Osteoblast (primary cell): Measurements from ENCODE around the gene REEP6. TPM values are rescaled to one million over a fixed set of nuclear protein-coding genes. Genes with fewer than 3 reads are reported as not detected.
A peak's percentile ranks its signal among the peaks of the same experiment; 100 is the strongest.
"Not testable (repeated sequence)": the region's sequence is repeated elsewhere in the genome, so short reads cannot be mapped to it uniquely, and the experiment has no call there.

Source experiments
- DNase-seq: peaks from one replicate; pipeline ENCODE4 v3.0.0; 2011; ENCODE audit warnings: low spot score, mixed read lengths; ENCODE audit not compliant: insufficient read length; ENCODE audit errors: missing footprints
- H2AFZ ChIP-seq: 2 replicates; pipeline ENCODE4 v1.6.0; 2011; ENCODE audit warnings: mild to moderate bottlenecking, low read length
- H3K27ac ChIP-seq: 2 replicates; pipeline ENCODE4 v1.5.1; 2011; ENCODE audit warnings: mild to moderate bottlenecking, low read depth, low read length, moderate library complexity
- H3K27me3 ChIP-seq: 2 replicates; pipeline ENCODE4 v1.6.0; 2012; ENCODE audit warnings: mild to moderate bottlenecking, control low read depth, inconsistent platforms, low read length, moderate library complexity; ENCODE audit not compliant: insufficient read depth
- H3K36me3 ChIP-seq: 2 replicates; pipeline ENCODE4 v1.5.1; 2011; ENCODE audit warnings: mild to moderate bottlenecking, low read length, control low read depth, moderate library complexity; ENCODE audit not compliant: insufficient read depth
- H3K4me1 ChIP-seq: 2 replicates; pipeline ENCODE4 v1.5.1; 2011; ENCODE audit warnings: mild to moderate bottlenecking, low read length, control low read depth, moderate library complexity; ENCODE audit not compliant: insufficient read depth
- H3K4me2 ChIP-seq: 2 replicates; pipeline ENCODE4 v1.6.0; 2011; ENCODE audit warnings: mild to moderate bottlenecking, low read length; ENCODE audit not compliant: insufficient read depth
- H3K4me3 ChIP-seq: fragments of 200-600 bp; sonication (generic); 3 replicates; pipeline ENCODE4 v1.5.1; 2012; ENCODE audit warnings: mild to moderate bottlenecking, low read length, inconsistent platforms; ENCODE audit not compliant: insufficient read depth
- H3K79me2 ChIP-seq: 2 replicates; pipeline ENCODE4 v1.6.0; 2012; ENCODE audit warnings: mild to moderate bottlenecking, low read length, control low read depth, inconsistent platforms; ENCODE audit not compliant: insufficient read depth
- H3K9me3 ChIP-seq: 2 replicates; pipeline ENCODE4 v1.5.1; 2011; ENCODE audit warnings: low read depth, low read length, control low read depth
- H4K20me1 ChIP-seq: 2 replicates; pipeline ENCODE4 v1.6.0; 2012; ENCODE audit warnings: mild to moderate bottlenecking, low read length, control low read depth; ENCODE audit not compliant: insufficient read depth
- CTCF ChIP-seq: IDR thresholded peaks from 2 replicates; pipeline ENCODE4 v1.5.1; 2011; ENCODE audit warnings: mild to moderate bottlenecking, low read depth, low read length, moderate library complexity; ENCODE audit errors: extremely low read depth
- total RNA-seq: library from RNA; depleted of rRNA; stranded (reverse); fragments of >200 nt; gene quantifications from 2 replicates; pipeline ENCODE4 v1.2.3, GENCODE V29; 2012

The REEP6 gene
- total RNA-seq, 1 donor = 1.8 TPM

- Histone ChIP-seq H3K4me3 (no peak overlapping the region), H3K79me2 (no peaks in the 10 kb centered on the region), H2AFZ (no peak overlapping the region), H3K4me1 (no peaks in the 10 kb centered on the region), H3K9me3 (no peaks in the 10 kb centered on the region), H4K20me1 (no peaks in the 10 kb centered on the region), H3K27me3 (peaks cover 18% of the 10 kb centered on the region), H3K27ac (no peak overlapping the region), H3K36me3 (no peaks in the 10 kb centered on the region), H3K4me2 (no peak overlapping the region)
- peak; percentile 76 for DNase-seq
- no peak for TF ChIP-seq CTCF
These were observed 37.8 kb downstream of the REEP6 start for GRCh38 chr19:1528596-1529429.

- no peak for TF ChIP-seq CTCF
- no peaks in the 10 kb centered on the region for H3K79me2 ChIP-seq
- H3K4me3 ChIP-seq = no peak overlapping the region
- no peak overlapping the region for H3K27ac ChIP-seq
- no peak for DNase-seq
- no peak overlapping the region for H2AFZ ChIP-seq
- H3K36me3 ChIP-seq = no peaks in the 10 kb centered on the region
- H3K4me2 ChIP-seq = no peak overlapping the region
- H3K27me3 ChIP-seq = peaks cover 15% of the 10 kb centered on the region
- no peaks in the 10 kb centered on the region for H4K20me1 ChIP-seq
- no peaks in the 10 kb centered on the region for H3K9me3 ChIP-seq
- no peaks in the 10 kb centered on the region for H3K4me1 ChIP-seq
These were observed 38.4 kb downstream of the REEP6 start for GRCh38 chr19:1529430-1529816.

- H3K27me3 ChIP-seq, DNase-seq, H3K4me1 ChIP-seq, H3K36me3 ChIP-seq, H4K20me1 ChIP-seq, H3K79me2 ChIP-seq, H3K4me2 ChIP-seq, H3K9me3 ChIP-seq, H3K27ac ChIP-seq, H2AFZ ChIP-seq, H3K4me3 ChIP-seq: not testable (repeated sequence)
These were observed 39.9 kb downstream of the REEP6 start for GRCh38 chr19:1530856-1531255.

GRCh38 chr19:1531587-1531986, 40.6 kb downstream of the REEP6 start:
- H3K4me3 ChIP-seq = no peak overlapping the region
- no peak for TF ChIP-seq CTCF

More at GRCh38 chr19:1531587-1531986, 40.6 kb downstream of the REEP6 start:
- Histone ChIP-seq H3K36me3 (no peaks in the 10 kb centered on the region), H4K20me1 (no peaks in the 10 kb centered on the region), H3K9me3 (no peaks in the 10 kb centered on the region), H3K4me1 (no peaks in the 10 kb centered on the region), H3K79me2 (no peaks in the 10 kb centered on the region), H3K4me2 (no peak overlapping the region), H3K27me3 (no peaks in the 10 kb centered on the region), H2AFZ (no peak overlapping the region), H3K27ac (no peak overlapping the region)
- DNase-seq = peak; percentile 81
